ENCODE data around the gene SULT1C2. TPM values are rescaled to one million over a fixed set of nuclear protein-coding genes. Genes with fewer than 3 reads are reported as not detected.

Gene SULT1C2
- polyA plus RNA-seq, 1 experiment = 0.04 TPM

GRCh38 chr2:108316033-108316432 is 27.3 kb downstream of the SULT1C2 start:
- Histone ChIP-seq H3K9me3 (ENCODE audit: control insufficient read depth, insufficient read depth, low read length) (no peaks in the 10 kb centered on the region; the same call in 1 of the 2 replicates), H3K27ac (ENCODE audit: low read depth, low read length) (no peak overlapping the region), H3K27me3 (ENCODE audit: control insufficient read depth, insufficient read depth, low read length) (no peaks in the 10 kb centered on the region), H3K4me3 (ENCODE audit: low read depth, low read length) (no peak overlapping the region)
- ChIA-PET POLR2A (no interaction called here), CTCF (no interaction called here)
- no peak for DNase-seq (ENCODE audit: low read depth, low spot score)
- no peak for TF ChIP-seq CTCF (IDR thresholded peaks at IDR 0.05; ENCODE audit: low read depth, low read length)

- POLR2A ChIA-PET = no interaction called here
- Histone ChIP-seq H3K27me3 (ENCODE audit: control insufficient read depth, insufficient read depth, low read length) (no peaks in the 10 kb centered on the region), H3K27ac (ENCODE audit: low read depth, low read length) (no peak overlapping the region), H3K4me3 (ENCODE audit: low read depth, low read length) (no peak overlapping the region), H3K9me3 (ENCODE audit: control insufficient read depth, insufficient read depth, low read length) (no peaks in the 10 kb centered on the region; the same call in 1 of the 2 replicates)
- no peak for DNase-seq (ENCODE audit: low read depth, low spot score)
- CTCF ChIA-PET = interaction anchor here (0.8 kb wide), 1 partner anchor 10 kb away, joined by 3 read pairs; no protein-coding TSS in a partner anchor
- TF ChIP-seq CTCF (IDR thresholded peaks at IDR 0.05; ENCODE audit: low read depth, low read length) = no peak
These were observed 28.0 kb downstream of the SULT1C2 start for GRCh38 chr2:108316461-108317258.

GRCh38 chr2:108320326-108320922 is 31.7 kb downstream of the SULT1C2 start:
- Histone ChIP-seq H3K27me3 (ENCODE audit: control insufficient read depth, insufficient read depth, low read length) (no peaks in the 10 kb centered on the region), H3K4me3 (ENCODE audit: low read depth, low read length) (no peak overlapping the region), H3K9me3 (ENCODE audit: control insufficient read depth, insufficient read depth, low read length) (no peaks in the 10 kb centered on the region; the same call in none of the 2 replicates), H3K27ac (ENCODE audit: low read depth, low read length) (no peak overlapping the region)
- TF ChIP-seq CTCF (IDR thresholded peaks at IDR 0.05; ENCODE audit: low read depth, low read length) = no peak
- POLR2A ChIA-PET = no interaction called here
- no peak for DNase-seq (ENCODE audit: low read depth, low spot score)
- CTCF ChIA-PET = no interaction called here

GRCh38 chr2:108323619-108324018 is 34.9 kb downstream of the SULT1C2 start:
- no peak for TF ChIP-seq CTCF (IDR thresholded peaks at IDR 0.05; ENCODE audit: low read depth, low read length)
- H3K9me3 ChIP-seq (ENCODE audit: control insufficient read depth, insufficient read depth, low read length) = no peaks in the 10 kb centered on the region; the same call in 1 of the 2 replicates
- no peak overlapping the region for H3K27ac ChIP-seq (ENCODE audit: low read depth, low read length)
- ChIA-PET POLR2A (no interaction called here), CTCF (no interaction called here)
- no peak for DNase-seq (ENCODE audit: low read depth, low spot score)
- no peak overlapping the region for H3K4me3 ChIP-seq (ENCODE audit: low read depth, low read length)
- H3K27me3 ChIP-seq (ENCODE audit: control insufficient read depth, insufficient read depth, low read length) = no peaks in the 10 kb centered on the region
